CD4-positive, alpha-beta memory T cell (primary cell): ENCODE measurements around the gene LIPC. TPM values are rescaled to one million over a fixed set of nuclear protein-coding genes. Genes with fewer than 3 reads are reported as not detected.

Source experiments
- CTCF ChIA-PET: fragments of 350-600 bp; sonication (Branson Sonifier 250); formaldehyde crosslinking; loops from one replicate; lab custom pipeline; 2021; ENCODE audit warnings: inconsistent platforms; ENCODE audit not compliant: partially characterized antibody; lab: Charles Lee
- POLR2A ChIA-PET: fragments of 350-600 bp; sonication (Branson Sonifier 250); formaldehyde crosslinking; loops from one replicate; lab custom pipeline; 2021; ENCODE audit not compliant: partially characterized antibody; lab: Charles Lee
- DNase-seq, 5 donors: peaks; one replicate each; pipeline versions ENCODE4 v3.0.0 to v3.0.0-alpha.2; 2020 to 2022; ENCODE audit warnings: mixed read lengths in 1 of 5
- H3K27ac ChIP-seq: one replicate; pipeline ENCODE4 v1.7.0; 2013; ENCODE audit warnings: low read depth, low read length
- H3K27me3 ChIP-seq: 2 replicates; pipeline ENCODE4 v1.7.0; 2013; ENCODE audit warnings: mild to moderate bottlenecking, low read length, moderate library complexity; ENCODE audit not compliant: insufficient read depth
- H3K36me3 ChIP-seq: 2 replicates; pipeline ENCODE4 v1.7.0; 2013; ENCODE audit warnings: mild to moderate bottlenecking, low read length, moderate library complexity; ENCODE audit not compliant: insufficient read depth
- H3K4me1 ChIP-seq: 2 replicates; pipeline ENCODE4 v1.7.0; 2013; ENCODE audit warnings: mild to moderate bottlenecking, low read length, moderate library complexity; ENCODE audit not compliant: insufficient read depth
- H3K4me3 ChIP-seq, 2 donors: one replicate each; pipeline ENCODE4 v1.7.0; 2013; ENCODE audit warnings: low read length in 2 of 2, mild to moderate bottlenecking in 1 of 2
- H3K9me3 ChIP-seq, 2 donors: one replicate each; pipeline ENCODE4 v1.7.0; 2013; ENCODE audit warnings: low read length in 2 of 2, control low read depth in 1 of 2; ENCODE audit not compliant: control insufficient read depth in 1 of 2
- H3K27ac Mint-ChIP-seq, 7 donors: one replicate each; pipeline ENCODE4 v1.8.0; 2020 to 2021; ENCODE audit warnings: mixed read lengths in 7 of 7, mild to moderate bottlenecking in 6 of 7, inconsistent platforms in 3 of 7, moderate library complexity in 3 of 7
- H3K27me3 Mint-ChIP-seq, 2 donors: one replicate each; pipeline ENCODE4 v1.8.0; 2020 to 2021; ENCODE audit warnings: mixed read lengths in 2 of 2
- H3K36me3 Mint-ChIP-seq, 2 donors: one replicate each; pipeline ENCODE4 v1.8.0; 2020 to 2021; ENCODE audit warnings: mixed read lengths in 2 of 2, inconsistent platforms in 1 of 2, mild to moderate bottlenecking in 1 of 2
- H3K4me1 Mint-ChIP-seq, 4 donors: one replicate each; pipeline ENCODE4 v1.8.0; 2020 to 2021; ENCODE audit warnings: mixed read lengths in 4 of 4, mild to moderate bottlenecking in 1 of 4
- H3K4me3 Mint-ChIP-seq, 8 donors: one replicate each; pipeline ENCODE4 v1.8.0; 2020 to 2021; ENCODE audit warnings: mixed read lengths in 8 of 8, mild to moderate bottlenecking in 7 of 8, moderate library complexity in 6 of 8, inconsistent platforms in 3 of 8
- H3K9me3 Mint-ChIP-seq, 8 donors: one replicate each; pipeline ENCODE4 v1.8.0; 2020 to 2021; ENCODE audit warnings: mixed read lengths in 8 of 8, mild to moderate bottlenecking in 5 of 8, inconsistent platforms in 3 of 8, moderate library complexity in 1 of 8
- intact Hi-C: fragments of 100-400 bp; cut with micrococcal nuclease; formaldehyde crosslinking; loops from one replicate; pipeline ENCODE4 v1.15.1; 2023
- polyA plus RNA-seq, 2 donors: library from polyadenylated mRNA; unstranded; fragments of 300-500 nt; fragmentation: Illumina TruSeq; gene quantifications; one replicate each; pipeline ENCODE4 v1.2.3, GENCODE V29; 2021
- total RNA-seq, 2 experiments: library from RNA; stranded (reverse); gene quantifications; one replicate each; pipeline ENCODE4 v1.2.3, GENCODE V29; 2021

Gene LIPC
- total and polyA plus RNA-seq, 4 experiments from 2014 or later: 0.25 to 2.4 (median 0.41) TPM; not detected in 1

- intact Hi-C loops: no loop called here
- Histone ChIP-seq H3K4me1 (peaks cover 11% of the 10 kb centered on the region), H3K4me3 (no peak overlapping the region), H3K27ac (no peak overlapping the region), H3K36me3 (no peaks in the 10 kb centered on the region), H3K9me3 (no peaks in the 10 kb centered on the region), H3K27me3 (no peaks in the 10 kb centered on the region)
- POLR2A ChIA-PET: no interaction called here
- H3K4me1 Mint-ChIP-seq: peaks cover 4 to 17% (median 12%) of the 10 kb centered on the region in 4 donors
- H3K27ac Mint-ChIP-seq: peak overlapping the region in 2 of 7 donors; percentile 16 to 21
- no peak overlapping the region for H3K4me3 Mint-ChIP-seq
- no peak for DNase-seq
- H3K27me3 Mint-ChIP-seq: peaks cover 3 to 4% of the 10 kb centered on the region in 2 donors
- CTCF ChIA-PET: no interaction called here
- no peaks in the 10 kb centered on the region for H3K36me3 Mint-ChIP-seq
- H3K9me3 Mint-ChIP-seq: peaks cover 0 to 5% (median 0%) of the 10 kb centered on the region in 8 donors
These were observed 71.6 kb downstream of the LIPC start for GRCh38 chr15:58503139-58504027.

- Mint-ChIP-seq H3K27me3 (peaks cover 3% of the 10 kb centered on the region in 2 donors), H3K9me3 (peaks cover 0 to 5% (median 0%) of the 10 kb centered on the region in 8 donors), H3K4me1 (peaks cover 4 to 17% (median 12%) of the 10 kb centered on the region in 4 donors), H3K4me3 (no peak overlapping the region), H3K36me3 (no peaks in the 10 kb centered on the region), H3K27ac (peak overlapping the region in 1 of 7 donors; percentile 1)
- Histone ChIP-seq H3K27me3 (no peaks in the 10 kb centered on the region), H3K36me3 (no peaks in the 10 kb centered on the region), H3K27ac (no peak overlapping the region), H3K4me3 (no peak overlapping the region), H3K9me3 (no peaks in the 10 kb centered on the region), H3K4me1 (peaks cover 11% of the 10 kb centered on the region)
- POLR2A ChIA-PET: no interaction called here
- intact Hi-C loops: no loop called here
- no peak for DNase-seq
- CTCF ChIA-PET: interaction anchor here (1.3 kb wide), 1 partner anchor 11 kb away, joined by 3 read pairs; no protein-coding TSS in a partner anchor
These were observed 73.0 kb downstream of the LIPC start for GRCh38 chr15:58504674-58505234.

GRCh38 chr15:58505581-58505980, 73.8 kb downstream of the LIPC start:
- ChIA-PET CTCF (interaction anchor here (1.3 kb wide), 1 partner anchor 11 kb away, joined by 3 read pairs; no protein-coding TSS in a partner anchor), POLR2A (no interaction called here)

GRCh38 chr15:58506064-58506490, 74.3 kb downstream of the LIPC start:
- peaks cover 11% of the 10 kb centered on the region for H3K4me1 ChIP-seq
- Mint-ChIP-seq H3K4me1 (peaks cover 4 to 17% (median 12%) of the 10 kb centered on the region in 4 donors), H3K36me3 (no peaks in the 10 kb centered on the region), H3K9me3 (peaks cover 0 to 5% (median 0%) of the 10 kb centered on the region in 8 donors), H3K27me3 (peaks cover 1 to 3% of the 10 kb centered on the region in 2 donors), H3K27ac (peak overlapping the region in 3 of 7 donors; percentile 4 to 84 (median 8)), H3K4me3 (peak overlapping the region in 4 of 8 donors; percentile 13 to 66 (median 34))
- ChIA-PET POLR2A (no interaction called here), CTCF (interaction anchor here (1.3 kb wide), 1 partner anchor 10 kb away, joined by 3 read pairs; no protein-coding TSS in a partner anchor)
- no peaks in the 10 kb centered on the region for H3K9me3 ChIP-seq
- DNase-seq: no peak
- no peak overlapping the region for H3K4me3 ChIP-seq
- H3K27ac ChIP-seq: no peak overlapping the region
- no peaks in the 10 kb centered on the region for H3K27me3 ChIP-seq
- H3K36me3 ChIP-seq: no peaks in the 10 kb centered on the region
- intact Hi-C loops: no loop called here

More at GRCh38 chr15:58505581-58505980, 73.8 kb downstream of the LIPC start:
- Histone ChIP-seq H3K36me3 (no peaks in the 10 kb centered on the region), H3K27ac (no peak overlapping the region), H3K9me3 (no peaks in the 10 kb centered on the region), H3K27me3 (no peaks in the 10 kb centered on the region), H3K4me1 (peaks cover 11% of the 10 kb centered on the region), H3K4me3 (no peak overlapping the region)
- Mint-ChIP-seq H3K27ac (peak overlapping the region in 1 of 7 donors; percentile 43), H3K9me3 (peaks cover 0 to 5% (median 0%) of the 10 kb centered on the region in 8 donors), H3K4me1 (peaks cover 4 to 17% (median 12%) of the 10 kb centered on the region in 4 donors), H3K36me3 (no peaks in the 10 kb centered on the region), H3K27me3 (peaks cover 3% of the 10 kb centered on the region in 2 donors), H3K4me3 (peak overlapping the region in 1 of 8 donors; percentile 38)
- intact Hi-C loops: no loop called here
- DNase-seq: no peak

GRCh38 chr15:58506783-58507668, 75.2 kb downstream of the LIPC start:
- Histone ChIP-seq H3K9me3 (no peaks in the 10 kb centered on the region), H3K36me3 (no peaks in the 10 kb centered on the region), H3K27me3 (no peaks in the 10 kb centered on the region), H3K4me3 (no peak overlapping the region), H3K4me1 (peaks cover 11% of the 10 kb centered on the region), H3K27ac (no peak overlapping the region)
- ChIA-PET CTCF (no interaction called here), POLR2A (no interaction called here)
- Mint-ChIP-seq H3K4me3 (peak overlapping the region in 1 of 8 donors; percentile 66), H3K36me3 (no peaks in the 10 kb centered on the region), H3K4me1 (peaks cover 4 to 17% (median 12%) of the 10 kb centered on the region in 4 donors), H3K27me3 (peaks cover 1 to 3% of the 10 kb centered on the region in 2 donors), H3K27ac (peak overlapping the region in 1 of 7 donors; percentile 39), H3K9me3 (peaks cover 0 to 5% (median 0%) of the 10 kb centered on the region in 8 donors)
- no peak for DNase-seq
- intact Hi-C loops: no loop called here

- no peaks in the 10 kb centered on the region for H3K9me3 ChIP-seq
- Mint-ChIP-seq H3K27me3 (peaks cover 1 to 3% of the 10 kb centered on the region in 2 donors), H3K27ac (no peak overlapping the region), H3K4me3 (no peak overlapping the region), H3K36me3 (no peaks in the 10 kb centered on the region), H3K9me3 (peaks cover 0 to 5% (median 0%) of the 10 kb centered on the region in 8 donors), H3K4me1 (peaks cover 4 to 17% (median 12%) of the 10 kb centered on the region in 4 donors)
- no peaks in the 10 kb centered on the region for H3K27me3 ChIP-seq
- ChIA-PET POLR2A (no interaction called here), CTCF (no interaction called here)
- DNase-seq: no peak
- H3K36me3 ChIP-seq: no peaks in the 10 kb centered on the region
- H3K27ac ChIP-seq: no peak overlapping the region
- H3K4me3 ChIP-seq: no peak overlapping the region
- H3K4me1 ChIP-seq: peaks cover 11% of the 10 kb centered on the region
- intact Hi-C loops: no loop called here
These were observed 77.8 kb downstream of the LIPC start for GRCh38 chr15:58509556-58509955.
